ENCODE measurements around the gene MICAL3.

- TF ChIP-seq EZH2 (IDR thresholded peaks at IDR 0.05; ENCODE audit: borderline replicate concordance, low read length) (no peak), CTCF (IDR thresholded peaks at IDR 0.05; ENCODE audit: low read length) (no peak)
These were observed 23.7 kb upstream of the MICAL3 start for GRCh38 chr22:18048041-18048440.
